HEK293 (cell line): ENCODE data around the gene SUMF1.

Source experiments
- CTCF ChIA-PET: fragments of 350-600 bp; formaldehyde crosslinking; extraction: SDS; loops from one replicate; lab custom pipeline; 2021; ENCODE audit warnings: antibody characterized with exemption; lab: Yijun Ruan, JAX
- POLR2A ChIA-PET: fragments of 300-600 bp; formaldehyde crosslinking; extraction: SDS; loops from one replicate; lab custom pipeline; 2020; ENCODE audit warnings: antibody characterized with exemption, inconsistent platforms; lab: Yijun Ruan, JAX
- H3K27ac ChIP-seq: fragments of 200-500 bp; sonication (Bioruptor generic); 2 replicates; pipeline ENCODE4 v1.5.1; 2014; ENCODE audit warnings: low read depth, low read length, control low read depth, inconsistent platforms; ENCODE audit errors: extremely low read depth
- H3K36me3 ChIP-seq, 2 experiments: fragments of 200-500 bp in 1 of 2; sonication (Bioruptor generic) in 1 of 2; 1 replicate in 1 of 2; 2 replicates in 1 of 2; pipeline ENCODE4 v1.5.1; 2014 to 2017; ENCODE audit warnings: inconsistent platforms in 2 of 2, low read length in 2 of 2; ENCODE audit not compliant: control insufficient read depth in 2 of 2, insufficient read depth in 1 of 2
- H3K4me1 ChIP-seq: fragments of 200-500 bp; sonication (Bioruptor generic); 2 replicates; pipeline ENCODE4 v1.5.1; 2014; ENCODE audit warnings: mild to moderate bottlenecking, low read length, inconsistent platforms; ENCODE audit not compliant: control insufficient read depth, insufficient read depth
- H3K4me3 ChIP-seq: 2 replicates; pipeline ENCODE4 v1.5.1; 2011; ENCODE audit warnings: low read depth, mild to moderate bottlenecking, control low read depth, low read length, moderate library complexity
- H3K9me3 ChIP-seq: fragments of 200-500 bp; sonication (Bioruptor generic); 2 replicates; pipeline ENCODE4 v1.5.1; 2014; ENCODE audit warnings: low read depth, low read length, inconsistent platforms; ENCODE audit not compliant: control insufficient read depth, insufficient read depth
- HIC1 ChIP-seq: fragments of 450-650 bp; formaldehyde crosslinking; IDR thresholded peaks from 2 replicates; pipeline ENCODE4 v1.5.1; 2016; ENCODE audit warnings: missing biosample characterization, missing genetic modification characterization
- HOXC10 ChIP-seq: sonication (generic); formaldehyde crosslinking; IDR thresholded peaks from 2 replicates; pipeline ENCODE4 v1.8.1; 2023; ENCODE audit warnings: mild to moderate bottlenecking, missing genetic modification reagents
- MYNN ChIP-seq: fragments of 450-650 bp; formaldehyde crosslinking; IDR thresholded peaks from 2 replicates; pipeline ENCODE4 v1.5.1; 2016; ENCODE audit warnings: missing biosample characterization, missing genetic modification characterization, borderline replicate concordance
- PATZ1 ChIP-seq: fragments of 450-650 bp; formaldehyde crosslinking; IDR thresholded peaks from 2 replicates; pipeline ENCODE4 v1.5.1; 2016; ENCODE audit warnings: missing biosample characterization, missing genetic modification characterization
- SETDB1 ChIP-seq: IDR thresholded peaks from one replicate; pipeline ENCODE4 v1.6.1; 2017; ENCODE audit warnings: mild to moderate bottlenecking, low read length, moderate library complexity, mixed read lengths; ENCODE audit not compliant: insufficient read length
- TRIM28 ChIP-seq: IDR thresholded peaks from 2 replicates; pipeline ENCODE4 v1.6.1; 2011; ENCODE audit warnings: low read length, control low read depth, borderline replicate concordance
- ZEB2 ChIP-seq: fragments of 450-650 bp; formaldehyde crosslinking; IDR thresholded peaks from 2 replicates; pipeline ENCODE4 v1.5.1; 2016; ENCODE audit warnings: missing biosample characterization, missing genetic modification characterization
- ZNF26 ChIP-seq: fragments of 450-650 bp; formaldehyde crosslinking; IDR thresholded peaks from 2 replicates; pipeline ENCODE4 v1.5.1; 2016; ENCODE audit warnings: missing biosample characterization, missing genetic modification characterization
- ZNF280C ChIP-seq: fragments of 450-650 bp; formaldehyde crosslinking; IDR thresholded peaks from 2 replicates; pipeline ENCODE4 v1.5.1; 2016; ENCODE audit warnings: missing biosample characterization, missing genetic modification characterization
- ZNF280D ChIP-seq: fragments of 450-650 bp; formaldehyde crosslinking; IDR thresholded peaks from 2 replicates; pipeline ENCODE4 v1.5.1; 2016; ENCODE audit warnings: missing biosample characterization, missing genetic modification characterization
- ZNF311 ChIP-seq: fragments of 450-650 bp; formaldehyde crosslinking; IDR thresholded peaks from 2 replicates; pipeline ENCODE4 v1.5.1; 2017; ENCODE audit warnings: missing biosample characterization, missing genetic modification characterization, borderline replicate concordance
- ZNF341 ChIP-seq: fragments of 450-650 bp; formaldehyde crosslinking; IDR thresholded peaks from 2 replicates; pipeline ENCODE4; 2016; ENCODE audit warnings: low read depth, missing biosample characterization, missing genetic modification characterization
- ZNF571 ChIP-seq: fragments of 450-650 bp; formaldehyde crosslinking; IDR thresholded peaks from 2 replicates; pipeline ENCODE4 v1.5.0; 2017; ENCODE audit warnings: missing biosample characterization, missing genetic modification characterization
- ZNF596 ChIP-seq: fragments of 450-650 bp; IDR thresholded peaks from 2 replicates; pipeline ENCODE4 v1.5.0; 2018; ENCODE audit warnings: missing biosample characterization, mild to moderate bottlenecking, missing genetic modification characterization, moderate library complexity
- ZNF623 ChIP-seq: fragments of 450-650 bp; formaldehyde crosslinking; IDR thresholded peaks from 2 replicates; pipeline ENCODE4 v1.5.1; 2016; ENCODE audit warnings: missing biosample characterization, missing genetic modification characterization
- ZNF747 ChIP-seq: fragments of 450-650 bp; formaldehyde crosslinking; IDR thresholded peaks from 2 replicates; pipeline ENCODE4 v1.5.1; 2016; ENCODE audit warnings: missing biosample characterization, missing genetic modification characterization
- ZNF792 ChIP-seq: fragments of 450-650 bp; formaldehyde crosslinking; IDR thresholded peaks from 2 replicates; pipeline ENCODE4 v1.5.1; 2016; ENCODE audit warnings: missing biosample characterization, missing genetic modification characterization

The SUMF1 gene

GRCh38 chr3:4362523-4362922 lies 104.5 kb downstream of the SUMF1 start:
- ChIA-PET CTCF (no interaction called here), POLR2A (no interaction called here)
- Histone ChIP-seq H3K27ac (no peak overlapping the region), H3K4me3 (no peak overlapping the region)
- no peak for TF ChIP-seq SETDB1
- TF ChIP-seq HOXC10, result no peak
- TF ChIP-seq ZNF747 (tag by site-specific recombination), result no peak
- TF ChIP-seq HIC1, result no peak
- no peak for TF ChIP-seq ZNF341 (tag by site-specific recombination)
- no peak for TF ChIP-seq ZNF792 (tag by site-specific recombination)
- TF ChIP-seq ZNF623 (tag by site-specific recombination), result no peak
- TF ChIP-seq PATZ1 (tag by site-specific recombination), result no peak
- TF ChIP-seq ZNF571 (tag by site-specific recombination), result no peak
- TF ChIP-seq MYNN (tag by site-specific recombination), result no peak
- TF ChIP-seq TRIM28, result no peak
- TF ChIP-seq ZNF596, result no peak
- no peak for TF ChIP-seq ZEB2 (tag by site-specific recombination)
- no peak for TF ChIP-seq ZNF26 (tag by site-specific recombination)
- TF ChIP-seq ZNF280D (tag by site-specific recombination), result no peak
- no peak for TF ChIP-seq ZNF280C (tag by site-specific recombination)
- no peak for TF ChIP-seq ZNF311 (tag by site-specific recombination)
- TF ChIP-seq, all 188 proteins: peak for 0
- Histone ChIP-seq H3K4me1 (no peaks in the 10 kb centered on the region), H3K9me3 (no peaks in the 10 kb centered on the region), H3K36me3 (no peaks in the 10 kb centered on the region)
